GM18498 (cell line): ENCODE results near the gene RAB17.

Experiments used
- ATAC-seq: cut with Tn5 transposase; IDR thresholded peaks from one replicate; pipeline ENCODE4 v1.9.1; 2021; ENCODE audit warnings: mild to moderate bottlenecking, moderate library complexity; ENCODE audit not compliant: unreplicated experiment

RAB17 gene

GRCh38 chr2:237565974-237566373 is 24.6 kb downstream of the RAB17 start:
- ATAC-seq, result no peak

DNA sequence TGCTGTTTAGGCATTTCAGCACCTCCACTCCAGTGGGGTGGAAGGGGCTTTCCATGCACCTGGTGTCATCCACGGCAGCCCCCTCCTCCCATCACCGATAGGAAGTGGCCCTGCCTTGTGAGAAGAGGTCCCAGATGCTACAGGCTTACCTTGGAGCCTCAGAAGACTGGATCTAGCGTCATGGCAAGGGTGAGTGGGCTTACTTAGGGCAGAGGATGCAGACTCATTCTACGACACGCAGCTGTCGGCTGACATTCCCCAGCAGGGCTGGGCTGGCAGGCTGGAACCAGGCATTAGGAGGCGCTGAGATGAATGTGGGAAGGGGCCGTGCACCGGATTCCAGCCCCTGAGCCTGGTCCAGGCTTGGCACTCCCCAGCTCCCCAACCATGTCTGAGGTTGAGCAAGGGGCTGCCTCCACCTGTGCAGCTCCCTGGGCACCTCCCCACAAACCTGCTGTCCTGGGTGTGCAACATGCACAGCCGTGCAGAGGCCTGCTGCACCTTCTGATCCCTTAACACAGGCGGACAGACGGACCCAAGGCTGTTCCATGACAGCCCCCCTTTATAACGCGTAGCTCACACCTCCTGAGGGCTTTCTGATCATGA is 25.9 kb downstream of the RAB17 start:
- ATAC-seq, result no peak

DNA sequence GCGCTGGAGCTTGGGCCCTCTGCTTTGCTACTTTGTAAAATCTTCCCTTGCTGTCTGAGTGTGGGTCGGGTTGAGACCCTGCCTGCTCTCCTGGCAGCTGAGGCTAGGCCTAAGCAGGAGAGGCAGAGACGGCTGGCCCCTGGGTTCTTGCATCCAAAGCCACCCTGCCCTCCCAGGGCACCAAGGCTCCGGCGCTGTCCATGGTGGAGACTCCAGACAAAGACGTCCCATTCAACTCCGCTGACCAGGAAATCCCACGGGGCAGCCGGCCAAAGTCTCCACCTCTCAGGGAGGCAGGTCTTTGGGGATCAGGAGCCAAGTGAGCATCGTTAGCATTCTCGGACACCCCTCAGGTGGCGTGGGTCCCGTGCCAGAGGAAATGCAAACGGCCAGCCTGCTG is 26.7 kb downstream of the RAB17 start:
- no peak for ATAC-seq

GRCh38 chr2:237561221-237561620 is 29.3 kb downstream of the RAB17 start:
- ATAC-seq, result no peak

DNA sequence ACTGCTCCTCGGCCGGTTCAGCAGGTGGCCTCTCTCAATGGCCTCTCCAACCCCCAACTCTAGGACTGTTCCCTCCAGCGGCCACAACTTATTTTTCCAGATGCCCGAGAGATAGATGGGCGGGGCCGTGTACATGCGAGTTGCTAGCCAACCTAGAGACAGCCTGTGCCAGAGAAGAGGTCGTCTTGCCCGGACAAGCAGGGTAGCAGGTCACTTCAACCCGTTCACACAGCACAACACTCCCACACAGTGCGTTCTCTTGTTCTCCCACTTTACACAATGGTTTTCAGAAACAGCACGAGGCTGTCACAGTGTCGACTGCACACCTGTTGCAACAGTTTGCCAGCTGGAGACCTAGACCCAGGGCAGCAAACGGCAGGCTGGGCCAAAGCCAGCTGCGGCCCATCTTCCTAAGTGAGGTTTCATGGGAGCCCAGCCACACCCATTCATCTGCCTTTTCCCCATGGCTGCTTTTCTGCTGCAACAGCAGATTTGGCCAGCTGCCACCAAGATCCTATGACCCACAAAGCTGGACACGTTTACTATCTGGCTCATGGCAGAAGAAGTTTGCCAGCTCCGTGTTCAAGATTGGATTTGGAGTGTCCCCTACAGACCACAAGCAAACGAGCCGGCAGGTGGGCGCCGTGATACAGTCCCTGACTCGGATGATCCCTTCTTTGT is 31.4 kb downstream of the RAB17 start:
- ATAC-seq, result no peak

- peak; percentile 33 for ATAC-seq
Measured at GRCh38 chr2:237557633-237558015, 32.9 kb downstream of the RAB17 start.

GRCh38 chr2:237556773-237557632 is 33.5 kb downstream of the RAB17 start:
- peak; percentile 97 for ATAC-seq

- no peak for ATAC-seq
Measured at GRCh38 chr2:237555560-237555959, 35.0 kb downstream of the RAB17 start.

DNA sequence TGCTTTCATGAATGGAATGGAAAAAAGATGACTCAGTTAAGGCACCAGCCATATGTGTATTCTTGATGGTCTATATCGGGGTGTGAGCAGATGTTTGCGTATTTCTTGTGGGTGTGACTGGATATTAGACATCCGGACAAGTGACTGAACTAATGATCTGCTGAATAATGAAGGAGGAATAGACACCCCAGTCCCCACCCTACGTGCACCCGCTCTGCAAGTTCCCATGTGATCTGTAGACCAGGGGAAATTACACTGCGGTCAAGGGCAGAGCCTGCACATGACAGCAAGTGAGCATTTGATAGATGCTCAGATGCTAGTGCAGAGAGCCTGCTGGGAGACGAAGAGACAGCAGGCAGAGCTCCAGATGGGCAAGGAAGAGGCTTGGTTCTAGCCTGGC is 36.6 kb downstream of the RAB17 start:
- no peak for ATAC-seq

DNA sequence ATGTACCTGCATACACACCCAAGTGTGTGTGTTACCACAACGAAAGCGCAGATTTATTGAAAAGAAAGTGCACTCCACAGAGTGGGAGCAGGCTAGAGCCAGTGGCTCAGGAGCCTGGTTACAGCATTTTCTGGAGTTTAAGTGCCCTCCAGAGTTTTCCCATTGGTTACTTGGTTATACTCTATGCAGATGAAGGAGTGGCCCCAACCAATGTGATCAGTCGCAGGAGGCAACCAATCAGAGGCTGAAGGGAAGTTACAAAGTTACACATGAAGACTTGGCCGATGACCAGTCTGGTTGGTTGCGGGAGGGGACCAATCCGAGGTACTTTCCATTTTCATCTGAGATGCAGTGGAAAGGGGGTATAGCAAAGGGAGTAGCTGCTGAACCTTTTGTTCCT is 37.6 kb downstream of the RAB17 start:
- ATAC-seq, result no peak

- no peak for ATAC-seq
Measured at GRCh38 chr2:237551071-237551574, 39.4 kb downstream of the RAB17 start.

DNA sequence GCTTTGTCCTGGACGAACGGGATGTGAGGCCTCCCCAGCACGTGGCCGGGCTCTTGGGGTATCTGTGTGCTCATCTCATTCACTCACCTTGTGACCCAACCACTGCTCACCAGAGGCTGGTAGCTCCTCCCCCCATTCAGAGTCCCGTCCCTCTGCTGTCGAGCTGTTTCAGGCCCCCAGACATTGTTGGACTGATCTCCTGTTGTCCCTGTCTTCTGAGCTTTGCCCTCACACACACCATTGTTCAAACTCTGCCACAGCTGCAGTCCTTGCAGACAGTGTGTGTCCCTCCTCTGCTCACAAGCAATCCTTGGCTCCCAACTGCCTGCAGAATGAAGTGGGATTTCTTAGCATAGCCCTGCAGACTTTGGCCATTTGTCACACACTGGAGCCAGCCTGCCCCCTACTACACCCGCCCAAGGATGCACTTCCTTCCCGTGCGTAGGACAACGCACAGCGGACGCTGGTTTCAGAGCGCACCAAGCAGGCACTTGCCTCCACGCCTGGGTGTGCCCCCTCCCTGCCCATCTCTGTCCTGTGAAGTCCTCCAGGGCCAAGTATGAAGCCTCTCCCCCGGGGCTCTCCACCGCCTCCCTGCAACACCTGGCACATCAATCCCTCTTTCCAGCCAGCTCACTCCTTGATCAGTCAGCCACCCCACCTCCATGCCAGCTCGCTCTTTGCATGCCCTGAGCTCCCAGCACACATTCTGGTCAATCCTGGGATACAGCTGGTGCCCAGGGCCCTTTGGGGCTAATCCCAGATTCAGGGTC is 40.7 kb downstream of the RAB17 start:
- no peak for ATAC-seq

DNA sequence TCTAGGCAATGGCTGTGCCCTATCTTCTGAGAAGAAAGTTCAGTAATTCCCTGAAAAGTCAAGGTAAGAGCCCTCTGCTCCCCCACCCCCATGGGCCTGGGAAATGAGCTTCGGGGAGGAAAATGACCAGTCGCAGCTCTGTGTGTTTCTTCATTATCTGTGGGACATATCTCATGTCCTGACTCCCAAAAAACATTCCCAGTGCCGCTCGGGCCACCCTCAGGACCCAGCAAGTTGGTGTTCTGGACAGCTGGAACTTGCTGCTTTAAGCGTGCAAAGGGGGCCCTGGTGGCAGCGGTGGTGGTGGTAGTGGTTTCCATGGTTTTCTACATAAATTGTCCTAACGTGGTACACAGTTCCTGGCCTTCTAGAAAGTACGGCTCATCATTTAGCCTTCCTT is 41.3 kb downstream of the RAB17 start:
- ATAC-seq, result no peak

- ATAC-seq, result no peak
Measured at GRCh38 chr2:237547841-237548416, 42.6 kb downstream of the RAB17 start.

- ATAC-seq, result no peak
Measured at GRCh38 chr2:237546876-237547395, 43.6 kb downstream of the RAB17 start.

- ATAC-seq, result no peak
Measured at GRCh38 chr2:237546040-237546875, 44.3 kb downstream of the RAB17 start.

DNA sequence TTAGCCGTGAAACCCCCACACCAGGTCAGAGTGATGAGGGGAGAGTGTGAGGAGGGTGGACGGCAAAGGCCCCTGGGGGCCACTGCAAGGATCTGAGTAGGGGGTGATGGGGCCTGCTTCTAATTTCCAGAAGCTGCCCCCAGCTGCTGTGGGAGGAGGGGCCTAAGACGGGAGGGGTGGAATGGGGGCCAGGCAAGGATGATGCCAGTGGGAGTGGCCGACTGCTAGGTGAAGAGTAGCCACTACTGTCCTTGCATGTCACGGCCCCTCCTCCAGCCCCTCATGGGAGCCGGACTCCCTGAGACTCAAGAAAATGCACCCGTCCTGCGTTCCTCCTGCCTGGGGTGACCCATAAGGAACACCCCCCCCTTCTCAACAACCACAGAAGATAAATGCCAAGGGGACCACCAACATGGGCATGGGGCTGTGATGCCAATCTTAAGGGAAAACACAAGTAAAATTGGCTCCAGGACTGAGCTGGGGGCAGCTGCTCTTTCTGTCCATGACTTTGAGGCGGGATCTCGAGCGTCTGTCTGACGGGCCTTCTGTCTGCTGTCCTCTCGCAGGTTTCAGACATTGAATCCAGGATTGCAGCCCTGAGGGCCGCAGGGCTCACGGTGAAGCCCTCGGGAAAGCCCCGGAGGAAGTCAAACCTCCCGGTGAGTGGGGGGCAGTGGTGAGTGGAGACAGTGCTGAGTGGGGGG is 48.4 kb downstream of the RAB17 start:
- no peak for ATAC-seq

DNA sequence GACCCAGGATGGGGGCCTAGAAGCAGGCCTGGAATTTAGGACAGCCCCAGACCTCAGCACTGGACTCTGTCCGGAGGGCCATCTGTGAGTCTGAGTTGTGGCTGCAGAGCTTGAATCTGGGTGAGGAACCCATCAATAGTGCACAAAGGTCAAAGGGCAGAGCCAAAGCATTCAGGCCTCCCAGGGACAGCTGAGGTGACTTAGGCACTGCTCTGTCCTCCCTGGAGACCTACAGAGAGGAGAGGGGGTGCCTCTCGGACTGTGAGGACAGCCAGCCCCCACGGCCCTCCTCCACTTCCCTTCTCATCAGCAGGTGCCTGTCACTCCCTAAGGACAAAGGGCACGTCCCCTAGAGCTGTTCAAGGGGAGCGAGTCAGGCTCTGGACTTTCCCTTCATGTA is 49.3 kb downstream of the RAB17 start:
- ATAC-seq, result no peak

DNA sequence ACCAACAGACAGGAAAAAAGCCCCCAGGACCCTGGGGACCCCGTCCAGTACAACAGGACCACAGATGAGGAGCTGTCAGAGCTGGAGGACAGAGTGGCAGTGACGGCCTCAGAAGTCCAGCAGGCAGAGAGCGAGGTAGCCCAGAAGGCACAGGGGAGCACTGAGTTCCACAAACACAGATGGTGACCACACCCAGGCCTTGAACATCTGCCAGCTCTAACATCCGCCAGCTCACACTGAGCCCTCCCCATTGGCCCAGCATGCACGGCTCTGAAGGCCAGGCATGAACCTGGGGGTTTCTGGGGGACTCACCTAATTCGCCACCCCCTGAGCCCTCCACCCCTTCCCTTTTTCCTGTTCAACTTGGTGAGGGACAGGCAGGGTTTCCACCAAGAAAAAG is 49.7 kb downstream of the RAB17 start:
- no peak for ATAC-seq
